ENCODE results near the gene RIMOC1. TPM values are rescaled to one million over a fixed set of nuclear protein-coding genes. Genes with fewer than 3 reads are reported as not detected.

RIMOC1 gene
- total and polyA plus RNA-seq, 10 of the 15 experiments (the other 5 are each of a cell fraction or from before 2014, with no cell fraction given): 3.9 to 33.1 (median 16.0) TPM

- TF ChIP-seq CEBPZ (IDR thresholded peaks at IDR 0.05; ENCODE audit: low read depth, low read length) (peak; percentile 23; the same call in 1 of the 2 replicates), NFYA (IDR thresholded peaks at IDR 0.05; ENCODE audit: borderline replicate concordance, low read depth, low read length) (peak; percentile 47), CTCF (IDR thresholded peaks at IDR 0.05 in 2 of 3, conservative IDR thresholded peaks at IDR 0.05 in 1 of 3; ENCODE audit: control insufficient read depth in 2 of 3, extremely low read depth in 1 of 3, insufficient read depth in 1 of 3, low read depth in 3 of 3, low read length in 3 of 3) (no peak), TAF1 (IDR thresholded peaks at IDR 0.05; ENCODE audit: borderline replicate concordance, low read depth, low read length) (peak; percentile 90), PML (IDR thresholded peaks at IDR 0.05; ENCODE audit: low read length) (peak; percentile 95), NRF1 (conservative IDR thresholded peaks at IDR 0.05; ENCODE audit: low read depth, low read length) (no peak), USF1 (IDR thresholded peaks at IDR 0.05; ENCODE audit: borderline replicate concordance, extremely low read length, insufficient read depth, low read depth, low read length) (peak; percentile 98), ZNF24 (IDR thresholded peaks at IDR 0.05) (no peak), IRF3 (IDR thresholded peaks at IDR 0.05) (0 out of 2 replicates have a peak, but pooled peaks have one; percentile 0), BRCA1 (IDR thresholded peaks at IDR 0.05; ENCODE audit: low read depth, low read length) (peak; percentile 30; the same call in 1 of the 2 replicates), RELB (IDR thresholded peaks at IDR 0.05; ENCODE audit: low read depth) (peak; percentile 99), MLLT1 (IDR thresholded peaks at IDR 0.05) (peak; percentile 92), RELA (IDR thresholded peaks at IDR 0.05; ENCODE audit: borderline replicate concordance, partially characterized antibody) (peak; percentile 79), MTA3 (IDR thresholded peaks at IDR 0.05; ENCODE audit: borderline replicate concordance, low read length) (no peak; the same call in 1 of the 2 replicates), WRNIP1 (IDR thresholded peaks at IDR 0.05; ENCODE audit: borderline replicate concordance, low read depth, low read length) (no peak), MTA2 (IDR thresholded peaks at IDR 0.05; ENCODE audit: low read depth) (peak; percentile 53; the same call in 1 of the 2 replicates), ASH2L (IDR thresholded peaks at IDR 0.05; ENCODE audit: borderline replicate concordance, low read depth) (no peak)
Measured at GRCh38 chr5:41903892-41904799, at the start of gene RIMOC1 (continued).
